COLO668 (cell line): Measurements from ENCODE around the gene GJA10.
"Not testable (repeated sequence)": the region's sequence is repeated elsewhere in the genome, so short reads cannot be mapped to it uniquely, and the experiment has no call there.

Experiments used
- DNase-seq: peaks from one replicate; lab custom pipeline; 2025; ENCODE audit not compliant: unreplicated experiment; lab: John Stamatoyannopoulos, UW

Gene GJA10

GRCh38 chr6:89894169-89894568, at the start of gene GJA10:
Gene GJA10, plus strand, starts transcription at chr6:89894469. Its CDS starts 0 bp downstream, at chr6:89894469.
- DNase-seq = no peak

- DNase-seq = not testable (repeated sequence)
Measured at GRCh38 chr6:89847513-89847912, 46.8 kb upstream of the GJA10 start.

- no peak for DNase-seq
Measured at GRCh38 chr6:89853068-89853467, 41.2 kb upstream of the GJA10 start.

GRCh38 chr6:89858041-89858440, 36.2 kb upstream of the GJA10 start:
- no peak for DNase-seq

- DNase-seq = no peak
Measured at GRCh38 chr6:89859744-89860143, 34.5 kb upstream of the GJA10 start.

- DNase-seq = no peak
Measured at GRCh38 chr6:89862273-89862672, 32.0 kb upstream of the GJA10 start.

GRCh38 chr6:89862698-89863097, 31.6 kb upstream of the GJA10 start:
- DNase-seq = no peak

GRCh38 chr6:89866024-89866678, 28.1 kb upstream of the GJA10 start:
- no peak for DNase-seq

- no peak for DNase-seq
Measured at GRCh38 chr6:89873721-89874120, 20.5 kb upstream of the GJA10 start.

- no peak for DNase-seq
Measured at GRCh38 chr6:89874438-89874837, 19.8 kb upstream of the GJA10 start.

GRCh38 chr6:89886378-89887120, 7.7 kb upstream of the GJA10 start:
- DNase-seq = no peak

GRCh38 chr6:89887452-89888137, 6.7 kb upstream of the GJA10 start:
- DNase-seq = no peak

GRCh38 chr6:89888138-89888514, 6.1 kb upstream of the GJA10 start:
- no peak for DNase-seq

- no peak for DNase-seq
Measured at GRCh38 chr6:89888871-89889270, 5.4 kb upstream of the GJA10 start.

GRCh38 chr6:89890845-89891528, 3.3 kb upstream of the GJA10 start:
- not testable (repeated sequence) for DNase-seq

- not testable (repeated sequence) for DNase-seq
Measured at GRCh38 chr6:89892577-89892976, 1.7 kb upstream of the GJA10 start.

- DNase-seq = no peak
Measured at GRCh38 chr6:89895276-89895874, 1.1 kb downstream of the GJA10 start.

GRCh38 chr6:89910001-89910901, 16.0 kb downstream of the GJA10 start:
- not testable (repeated sequence) for DNase-seq

- DNase-seq = no peak
Measured at GRCh38 chr6:89910902-89911240, 16.6 kb downstream of the GJA10 start.
